Endothelial cell of umbilical vein (primary cell): ENCODE data around the gene RELCH.

Experiments used
- CTCF ChIP-seq, 2 donors: IDR thresholded peaks; 1 replicate in 1 of 2; 2 replicates in 1 of 2; pipeline ENCODE4 v1.5.1; 2011; ENCODE audit warnings: low read length in 2 of 2, mild to moderate bottlenecking in 2 of 2, moderate library complexity in 2 of 2, control low read depth in 1 of 2, inconsistent platforms in 1 of 2, low read depth in 1 of 2; ENCODE audit not compliant: insufficient read depth in 1 of 2; ENCODE audit errors: extremely low read depth in 1 of 2
- EZH2 ChIP-seq: IDR thresholded peaks from 2 replicates; pipeline ENCODE4 v1.6.1; 2012; ENCODE audit warnings: borderline replicate concordance, low read depth, mild to moderate bottlenecking, moderate library complexity, low read length, inconsistent platforms; ENCODE audit not compliant: severe bottlenecking
- JUN ChIP-seq: IDR thresholded peaks from 2 replicates; pipeline ENCODE4 v1.6.1; 2011; ENCODE audit warnings: borderline replicate concordance, low read depth; ENCODE audit not compliant: insufficient read length, insufficient read depth
- MAX ChIP-seq: IDR thresholded peaks from 2 replicates; pipeline ENCODE4 v1.6.1; 2011; ENCODE audit not compliant: insufficient read depth, insufficient read length
- POLR2A ChIP-seq: IDR thresholded peaks from 2 replicates; pipeline ENCODE4 v1.6.1; 2012; ENCODE audit warnings: low read depth, mild to moderate bottlenecking, control low read depth, low read length
- POLR2AphosphoS5 ChIP-seq: IDR thresholded peaks from 2 replicates; pipeline ENCODE4 v1.6.1; 2012; ENCODE audit warnings: low read depth, mild to moderate bottlenecking, control low read depth, low read length, moderate library complexity; ENCODE audit not compliant: insufficient read depth

- TF ChIP-seq CTCF (IDR thresholded peaks at IDR 0.05; ENCODE audit: extremely low read depth in 1 of 2, insufficient read depth in 1 of 2, low read depth in 1 of 2, low read length in 2 of 2) (no peak), EZH2 (no peak), POLR2AphosphoS5 (no peak), MAX (no peak), POLR2A (no peak), JUN (no peak)
Measured at GRCh38 chr18:62332431-62332830, 145.4 kb downstream of the RELCH start.
